AG09319 (cell line): Measurements from ENCODE around the gene DIP2A.

ENCODE experiments used
- DNase-seq: peaks from one replicate; pipeline ENCODE4 v3.0.0-alpha.2; 2010; ENCODE audit warnings: low read depth; ENCODE audit errors: extremely low read depth
- CTCF ChIP-seq: IDR thresholded peaks from 2 replicates; pipeline ENCODE4 v1.5.1; 2011; ENCODE audit warnings: low read depth, mild to moderate bottlenecking, inconsistent platforms, low read length, moderate library complexity

Gene DIP2A

GRCh38 chr21:46552274-46552673 is 93.6 kb downstream of the DIP2A start:
- no peak for DNase-seq

GRCh38 chr21:46552865-46553379 is 94.2 kb downstream of the DIP2A start:
- DNase-seq = no peak
- TF ChIP-seq CTCF = no peak

More at GRCh38 chr21:46552274-46552673, 93.6 kb downstream of the DIP2A start:
- TF ChIP-seq CTCF = no peak

GRCh38 chr21:46553993-46554392 is 95.3 kb downstream of the DIP2A start:
- no peak for TF ChIP-seq CTCF
- DNase-seq = no peak

- no peak for TF ChIP-seq CTCF
- DNase-seq = no peak
Observed at GRCh38 chr21:46554431-46555224, 95.9 kb downstream of the DIP2A start.

- no peak for TF ChIP-seq CTCF
- DNase-seq = no peak
Observed at GRCh38 chr21:46555225-46555617, 96.5 kb downstream of the DIP2A start.

GRCh38 chr21:46555678-46556077 is 97.0 kb downstream of the DIP2A start:
- no peak for TF ChIP-seq CTCF
- no peak for DNase-seq

GRCh38 chr21:46556802-46557201 is 98.1 kb downstream of the DIP2A start:
- no peak for DNase-seq
- TF ChIP-seq CTCF = no peak
